NB4 (cell line): ENCODE measurements around the gene ANTKMT.

ENCODE experiments used
- CTCF ChIP-seq: IDR thresholded peaks from one replicate; pipeline ENCODE4 v1.5.1; 2012; ENCODE audit warnings: low read depth, low read length
- POLR2A ChIP-seq: IDR thresholded peaks from 2 replicates; pipeline ENCODE4 v1.6.1; 2011; ENCODE audit warnings: mild to moderate bottlenecking; ENCODE audit not compliant: insufficient read length; ENCODE audit errors: extremely low read depth

GRCh38 chr16:769934-770333 is 49.0 kb downstream of the ANTKMT start:
- TF ChIP-seq CTCF (no peak), POLR2A (no peak)
